Measurements from ENCODE around the gene TMCC3. TPM values are rescaled to one million over a fixed set of nuclear protein-coding genes. Genes with fewer than 3 reads are reported as not detected.

The TMCC3 gene
- total RNA-seq, 1 donor from 2014 or later = 0.08 TPM

DNA sequence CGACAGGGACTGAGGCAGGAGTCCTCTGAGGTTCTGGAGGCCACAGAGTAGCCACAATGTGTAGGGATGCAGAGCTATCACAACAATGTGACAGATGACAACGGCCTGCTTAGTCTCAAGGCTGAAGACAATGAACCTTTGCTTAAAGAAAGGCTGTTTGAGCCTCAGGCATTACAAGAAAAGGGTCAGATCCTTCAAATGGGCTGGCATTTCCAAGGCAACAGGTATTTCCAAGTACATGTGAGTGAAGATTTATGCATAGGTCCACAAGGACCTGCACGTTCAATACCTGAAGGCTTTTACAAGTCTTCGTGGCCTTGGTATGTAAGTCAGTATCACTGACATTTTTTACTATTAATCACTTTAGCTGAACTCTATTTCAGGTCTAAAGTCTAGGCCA, 62.0 kb downstream of the TMCC3 start:
- H3K4me1 Mint-ChIP-seq (ENCODE audit: low read depth) = no peaks in the 10 kb centered on the region
- H3K4me3 Mint-ChIP-seq = no peak overlapping the region
- intact Hi-C loops (cut with micrococcal nuclease) = no loop called here
- no peaks in the 10 kb centered on the region for H3K36me3 Mint-ChIP-seq (ENCODE audit: low read depth)
- H3K27me3 Mint-ChIP-seq (ENCODE audit: insufficient read depth) = no peaks in the 10 kb centered on the region
- no peak for DNase-seq (ENCODE audit: low spot score)
- H3K27ac Mint-ChIP-seq = no peak overlapping the region
- no peaks in the 10 kb centered on the region for H3K9me3 Mint-ChIP-seq

GRCh38 chr12:94587266-94588241, 62.8 kb downstream of the TMCC3 start:
- no peak for DNase-seq (ENCODE audit: low spot score)
- no peaks in the 10 kb centered on the region for H3K4me1 Mint-ChIP-seq (ENCODE audit: low read depth)
- H3K27ac Mint-ChIP-seq = no peak overlapping the region
- H3K9me3 Mint-ChIP-seq = no peaks in the 10 kb centered on the region
- H3K27me3 Mint-ChIP-seq (ENCODE audit: insufficient read depth) = no peaks in the 10 kb centered on the region
- H3K36me3 Mint-ChIP-seq (ENCODE audit: low read depth) = no peaks in the 10 kb centered on the region
- intact Hi-C loops (cut with micrococcal nuclease) = no loop called here
- no peak overlapping the region for H3K4me3 Mint-ChIP-seq

DNA sequence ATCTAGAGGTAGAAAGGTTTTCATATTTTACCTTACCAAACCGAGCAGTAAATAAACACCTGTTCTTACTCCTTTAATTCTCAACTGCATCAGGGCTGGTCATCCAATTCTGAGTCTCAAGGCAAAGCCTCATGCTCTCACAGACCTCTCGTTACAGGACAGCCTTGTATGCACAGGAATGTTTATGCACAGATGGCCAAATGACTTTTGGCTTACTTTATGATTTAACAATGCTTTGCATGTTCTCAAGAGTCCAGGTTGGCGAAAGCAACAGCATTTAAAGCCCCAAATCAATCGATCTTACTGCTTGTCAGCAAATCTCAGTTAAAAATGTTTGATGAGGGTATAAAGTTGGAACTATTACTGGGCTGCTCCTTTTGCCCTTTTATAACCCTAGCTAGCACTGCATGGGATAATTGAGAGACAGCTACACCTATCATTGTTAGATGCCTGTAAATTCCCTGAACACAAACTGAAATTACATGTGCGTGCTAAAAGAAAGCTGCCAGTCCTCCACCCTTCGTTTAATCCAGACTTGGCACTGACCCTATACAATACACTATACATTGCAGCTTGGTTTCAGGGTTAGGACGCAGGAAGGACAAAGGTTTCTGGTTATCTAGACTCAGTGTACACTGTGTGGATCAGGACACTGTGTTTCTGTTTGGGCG, 63.6 kb downstream of the TMCC3 start:
- no peak for DNase-seq (ENCODE audit: low spot score)
- H3K36me3 Mint-ChIP-seq (ENCODE audit: low read depth) = no peaks in the 10 kb centered on the region
- no peaks in the 10 kb centered on the region for H3K4me1 Mint-ChIP-seq (ENCODE audit: low read depth)
- H3K9me3 Mint-ChIP-seq = no peaks in the 10 kb centered on the region
- intact Hi-C loops (cut with micrococcal nuclease) = no loop called here
- H3K27me3 Mint-ChIP-seq (ENCODE audit: insufficient read depth) = no peaks in the 10 kb centered on the region
- no peak overlapping the region for H3K27ac Mint-ChIP-seq
- H3K4me3 Mint-ChIP-seq = no peak overlapping the region

- H3K9me3 Mint-ChIP-seq = no peaks in the 10 kb centered on the region
- H3K36me3 Mint-ChIP-seq (ENCODE audit: low read depth) = no peaks in the 10 kb centered on the region
- intact Hi-C loops (cut with micrococcal nuclease) = no loop called here
- DNase-seq (ENCODE audit: low spot score) = no peak
- peaks cover under 1% of the 10 kb centered on the region for H3K27me3 Mint-ChIP-seq (ENCODE audit: insufficient read depth)
- H3K27ac Mint-ChIP-seq = no peak overlapping the region
- no peak overlapping the region for H3K4me3 Mint-ChIP-seq
- H3K4me1 Mint-ChIP-seq (ENCODE audit: low read depth) = no peaks in the 10 kb centered on the region
Measured at GRCh38 chr12:94585626-94586025, 64.7 kb downstream of the TMCC3 start.

GRCh38 chr12:94584377-94584776, 66.0 kb downstream of the TMCC3 start:
- no peak for DNase-seq (ENCODE audit: low spot score)
- peaks cover 4% of the 10 kb centered on the region for H3K27me3 Mint-ChIP-seq (ENCODE audit: insufficient read depth)
- H3K36me3 Mint-ChIP-seq (ENCODE audit: low read depth) = no peaks in the 10 kb centered on the region
- no peak overlapping the region for H3K27ac Mint-ChIP-seq
- no peaks in the 10 kb centered on the region for H3K4me1 Mint-ChIP-seq (ENCODE audit: low read depth)
- intact Hi-C loops (cut with micrococcal nuclease) = no loop called here
- H3K4me3 Mint-ChIP-seq = no peak overlapping the region
- H3K9me3 Mint-ChIP-seq = no peaks in the 10 kb centered on the region

- Mint-ChIP-seq H3K9me3 (no peaks in the 10 kb centered on the region), H3K4me1 (ENCODE audit: low read depth) (no peaks in the 10 kb centered on the region), H3K36me3 (ENCODE audit: low read depth) (no peaks in the 10 kb centered on the region), H3K27ac (no peak overlapping the region), H3K4me3 (no peak overlapping the region), H3K27me3 (ENCODE audit: insufficient read depth) (peaks cover 4% of the 10 kb centered on the region)
- intact Hi-C loops (cut with micrococcal nuclease) = no loop called here
- no peak for DNase-seq (ENCODE audit: low spot score)
Measured at GRCh38 chr12:94582591-94582990, 67.8 kb downstream of the TMCC3 start.

GRCh38 chr12:94575645-94576403, 74.5 kb downstream of the TMCC3 start:
- H3K4me1 Mint-ChIP-seq (ENCODE audit: low read depth) = no peaks in the 10 kb centered on the region
- no peak overlapping the region for H3K27ac Mint-ChIP-seq
- H3K27me3 Mint-ChIP-seq (ENCODE audit: insufficient read depth) = peaks cover 6% of the 10 kb centered on the region
- no peaks in the 10 kb centered on the region for H3K36me3 Mint-ChIP-seq (ENCODE audit: low read depth)
- no peaks in the 10 kb centered on the region for H3K9me3 Mint-ChIP-seq
- intact Hi-C loops (cut with micrococcal nuclease) = no loop called here
- no peak for DNase-seq (ENCODE audit: low spot score)
- H3K4me3 Mint-ChIP-seq = no peak overlapping the region

- Mint-ChIP-seq H3K27ac (no peak overlapping the region), H3K36me3 (ENCODE audit: low read depth) (no peaks in the 10 kb centered on the region), H3K9me3 (no peaks in the 10 kb centered on the region), H3K4me1 (ENCODE audit: low read depth) (no peaks in the 10 kb centered on the region), H3K4me3 (no peak overlapping the region), H3K27me3 (ENCODE audit: insufficient read depth) (peaks cover 2% of the 10 kb centered on the region)
- DNase-seq (ENCODE audit: low spot score) = no peak
- intact Hi-C loops (cut with micrococcal nuclease) = no loop called here
Measured at GRCh38 chr12:94575024-94575423, 75.3 kb downstream of the TMCC3 start.

GRCh38 chr12:94571556-94571955, 78.8 kb downstream of the TMCC3 start:
- H3K9me3 Mint-ChIP-seq = no peaks in the 10 kb centered on the region
- H3K4me3 Mint-ChIP-seq = no peak overlapping the region
- H3K4me1 Mint-ChIP-seq (ENCODE audit: low read depth) = no peaks in the 10 kb centered on the region
- DNase-seq (ENCODE audit: low spot score) = no peak
- H3K27me3 Mint-ChIP-seq (ENCODE audit: insufficient read depth) = peaks cover 9% of the 10 kb centered on the region
- intact Hi-C loops (cut with micrococcal nuclease) = no loop called here
- H3K27ac Mint-ChIP-seq = no peak overlapping the region
- H3K36me3 Mint-ChIP-seq (ENCODE audit: low read depth) = no peaks in the 10 kb centered on the region

- intact Hi-C loops (cut with micrococcal nuclease) = no loop called here
- peaks cover 10% of the 10 kb centered on the region for H3K27me3 Mint-ChIP-seq (ENCODE audit: insufficient read depth)
- H3K4me3 Mint-ChIP-seq = no peak overlapping the region
- H3K4me1 Mint-ChIP-seq (ENCODE audit: low read depth) = no peaks in the 10 kb centered on the region
- no peak for DNase-seq (ENCODE audit: low spot score)
- no peak overlapping the region for H3K27ac Mint-ChIP-seq
- H3K36me3 Mint-ChIP-seq (ENCODE audit: low read depth) = no peaks in the 10 kb centered on the region
- H3K9me3 Mint-ChIP-seq = no peaks in the 10 kb centered on the region
Measured at GRCh38 chr12:94570161-94570560, 80.2 kb downstream of the TMCC3 start.

GRCh38 chr12:94567761-94568160, 82.6 kb downstream of the TMCC3 start:
- no peak overlapping the region for H3K4me3 Mint-ChIP-seq
- H3K36me3 Mint-ChIP-seq (ENCODE audit: low read depth) = no peaks in the 10 kb centered on the region
- peaks cover 10% of the 10 kb centered on the region for H3K27me3 Mint-ChIP-seq (ENCODE audit: insufficient read depth)
- H3K9me3 Mint-ChIP-seq = no peaks in the 10 kb centered on the region
- no peak for DNase-seq (ENCODE audit: low spot score)
- H3K27ac Mint-ChIP-seq = no peak overlapping the region
- no peaks in the 10 kb centered on the region for H3K4me1 Mint-ChIP-seq (ENCODE audit: low read depth)
- intact Hi-C loops (cut with micrococcal nuclease) = no loop called here

DNA sequence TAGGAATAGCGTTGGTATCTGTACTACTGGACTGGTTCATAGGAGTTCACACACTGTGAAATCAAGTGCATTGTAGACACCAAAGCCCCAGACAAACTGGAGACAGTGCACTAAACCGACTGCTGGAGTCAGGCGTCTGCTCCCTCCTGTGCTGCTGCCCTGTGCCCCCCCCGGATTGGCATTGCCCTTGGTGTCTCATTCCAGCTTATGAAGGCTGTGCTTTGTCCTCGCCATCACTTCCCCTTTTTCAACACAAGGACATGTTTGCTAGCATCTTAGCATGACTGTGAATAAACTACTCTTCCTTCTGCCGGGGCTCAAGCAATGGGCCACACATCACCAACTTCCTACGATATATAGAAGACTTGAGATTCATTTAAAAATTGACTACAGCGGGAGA, 84.0 kb downstream of the TMCC3 start:
- Mint-ChIP-seq H3K9me3 (no peaks in the 10 kb centered on the region), H3K4me1 (ENCODE audit: low read depth) (no peaks in the 10 kb centered on the region), H3K27me3 (ENCODE audit: insufficient read depth) (peaks cover 10% of the 10 kb centered on the region), H3K4me3 (no peak overlapping the region), H3K36me3 (ENCODE audit: low read depth) (no peaks in the 10 kb centered on the region), H3K27ac (no peak overlapping the region)
- no peak for DNase-seq (ENCODE audit: low spot score)
- intact Hi-C loops (cut with micrococcal nuclease) = no loop called here

DNA sequence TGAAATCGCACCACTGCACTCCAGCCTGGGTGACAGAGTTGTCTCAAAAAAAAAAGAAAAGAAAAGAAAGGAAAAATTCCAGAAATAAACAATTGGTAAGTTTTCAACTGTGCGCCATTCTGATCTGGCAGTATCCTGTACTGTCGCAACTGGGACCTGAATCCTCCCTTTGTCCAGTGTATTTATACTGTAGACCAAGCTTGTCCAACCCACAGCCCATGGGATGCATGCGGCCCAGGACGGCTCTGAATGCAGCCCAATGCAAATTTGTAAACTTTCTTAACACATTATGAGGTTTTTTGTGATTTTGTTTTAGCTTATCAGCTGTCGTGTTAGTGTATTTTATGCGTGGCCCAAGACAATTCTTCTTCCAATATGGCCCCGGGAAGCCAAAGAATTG, 84.7 kb downstream of the TMCC3 start:
- peaks cover 8% of the 10 kb centered on the region for H3K27me3 Mint-ChIP-seq (ENCODE audit: insufficient read depth)
- no peaks in the 10 kb centered on the region for H3K4me1 Mint-ChIP-seq (ENCODE audit: low read depth)
- H3K36me3 Mint-ChIP-seq (ENCODE audit: low read depth) = no peaks in the 10 kb centered on the region

More for the DNA sequence above, 84.7 kb downstream of the TMCC3 start:
- Mint-ChIP-seq H3K27ac (no peak overlapping the region), H3K9me3 (no peaks in the 10 kb centered on the region), H3K4me3 (no peak overlapping the region)
- intact Hi-C loops (cut with micrococcal nuclease) = no loop called here
- DNase-seq (ENCODE audit: low spot score) = no peak
